Measurements from ENCODE around the gene HEXA. TPM values are rescaled to one million over a fixed set of nuclear protein-coding genes. Genes with fewer than 3 reads are reported as not detected.

HEXA gene
- total and polyA plus RNA-seq, 2 donors (not counting 1 experiment from before 2014, with no cell fraction given): 80.3 to 183 TPM

DNA sequence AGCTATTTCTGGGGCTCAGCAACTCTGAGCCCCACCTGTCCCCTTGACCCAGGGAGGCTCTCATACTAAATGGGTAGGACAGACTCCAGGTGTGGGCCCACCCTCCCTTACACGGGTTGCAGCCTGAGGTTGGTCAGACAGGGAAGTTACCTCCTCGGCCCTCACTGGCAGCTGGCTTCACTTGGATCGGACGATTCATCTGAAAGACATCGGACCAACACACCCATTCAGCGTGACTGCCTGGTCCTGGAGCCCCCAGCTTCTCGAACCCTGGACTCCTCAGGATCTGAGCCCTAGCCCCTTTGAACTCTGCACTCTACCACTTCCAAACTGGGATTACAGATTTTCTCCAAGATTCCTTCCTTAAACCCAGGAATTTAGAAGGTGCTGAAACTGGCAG, 71.2 kb downstream of the HEXA start:
- H3K27me3 ChIP-seq (ENCODE audit: control insufficient read depth, insufficient read depth, low read length): no peaks in the 10 kb centered on the region
- H3K27ac ChIP-seq (ENCODE audit: insufficient read depth, low read length): no peak overlapping the region
- no peak for TF ChIP-seq EZH2 (IDR thresholded peaks at IDR 0.05; ENCODE audit: low read length, missing control alignments)
- TF ChIP-seq, protein P1, sequence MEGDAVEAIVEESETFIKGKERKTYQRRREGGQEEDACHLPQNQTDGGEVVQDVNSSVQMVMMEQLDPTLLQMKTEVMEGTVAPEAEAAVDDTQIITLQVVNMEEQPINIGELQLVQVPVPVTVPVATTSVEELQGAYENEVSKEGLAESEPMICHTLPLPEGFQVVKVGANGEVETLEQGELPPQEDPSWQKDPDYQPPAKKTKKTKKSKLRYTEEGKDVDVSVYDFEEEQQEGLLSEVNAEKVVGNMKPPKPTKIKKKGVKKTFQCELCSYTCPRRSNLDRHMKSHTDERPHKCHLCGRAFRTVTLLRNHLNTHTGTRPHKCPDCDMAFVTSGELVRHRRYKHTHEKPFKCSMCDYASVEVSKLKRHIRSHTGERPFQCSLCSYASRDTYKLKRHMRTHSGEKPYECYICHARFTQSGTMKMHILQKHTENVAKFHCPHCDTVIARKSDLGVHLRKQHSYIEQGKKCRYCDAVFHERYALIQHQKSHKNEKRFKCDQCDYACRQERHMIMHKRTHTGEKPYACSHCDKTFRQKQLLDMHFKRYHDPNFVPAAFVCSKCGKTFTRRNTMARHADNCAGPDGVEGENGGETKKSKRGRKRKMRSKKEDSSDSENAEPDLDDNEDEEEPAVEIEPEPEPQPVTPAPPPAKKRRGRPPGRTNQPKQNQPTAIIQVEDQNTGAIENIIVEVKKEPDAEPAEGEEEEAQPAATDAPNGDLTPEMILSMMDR (conservative IDR thresholded peaks at IDR 0.05 in 1 of 2, IDR thresholded peaks at IDR 0.05 in 1 of 2; ENCODE audit: low read depth in 1 of 2, low read length in 2 of 2): no peak
- no peaks in the 10 kb centered on the region for H3K9me3 ChIP-seq (ENCODE audit: control insufficient read depth, insufficient read depth, low read depth, low read length)
- no peaks in the 10 kb centered on the region for H3K79me2 ChIP-seq (ENCODE audit: control insufficient read depth, insufficient read depth, low read length)
- H3K4me2 ChIP-seq (ENCODE audit: extremely low read depth, insufficient read depth, low read length): no peak overlapping the region
- DNase-seq (ENCODE audit: low read depth in 2 of 2): no peak
- no peak overlapping the region for H3K4me3 ChIP-seq (replicated peaks in 1 of 4; ENCODE audit: control extremely low read depth in 1 of 4, insufficient read depth in 1 of 4, low read depth in 3 of 4, low read length in 4 of 4)
- H3K9ac ChIP-seq (ENCODE audit: insufficient read depth, low read length): no peak overlapping the region
- no peaks in the 10 kb centered on the region for H4K20me1 ChIP-seq (ENCODE audit: control insufficient read depth, extremely low read depth, insufficient read depth, low read length)
- no peaks in the 10 kb centered on the region for H3K36me3 ChIP-seq (ENCODE audit: control insufficient read depth, insufficient read depth, low read length)
- no peak overlapping the region for H2AFZ ChIP-seq (ENCODE audit: low read length)
- H3K4me1 ChIP-seq (ENCODE audit: control insufficient read depth, extremely low read depth, insufficient read depth, low read length): peaks cover 3% of the 10 kb centered on the region

DNA sequence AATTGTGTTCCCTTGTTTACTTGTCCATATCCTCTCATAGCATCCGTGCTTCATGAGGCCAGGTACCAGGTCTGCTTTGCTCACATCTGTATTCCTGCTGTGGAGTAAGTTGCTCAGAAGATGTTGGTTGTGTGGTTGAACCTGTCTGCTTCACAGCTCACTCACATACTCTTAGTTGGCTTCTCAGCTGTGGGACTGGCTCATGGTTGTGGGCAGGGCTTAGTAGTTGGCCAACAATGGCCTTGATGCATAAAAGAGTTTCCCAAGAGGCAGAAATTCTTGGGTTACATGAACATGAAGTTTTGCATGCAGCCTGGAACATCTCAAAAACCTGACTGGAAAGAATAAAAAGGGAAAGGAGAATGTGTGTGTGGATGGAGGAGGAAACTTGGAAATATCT, 72.9 kb downstream of the HEXA start:
- DNase-seq (ENCODE audit: low read depth in 2 of 2): no peak
- TF ChIP-seq, protein P1 (conservative IDR thresholded peaks at IDR 0.05 in 1 of 2, IDR thresholded peaks at IDR 0.05 in 1 of 2; ENCODE audit: low read depth in 1 of 2, low read length in 2 of 2): no peak
- no peak for TF ChIP-seq EZH2 (IDR thresholded peaks at IDR 0.05; ENCODE audit: low read length, missing control alignments)
- Histone ChIP-seq H4K20me1 (ENCODE audit: control insufficient read depth, extremely low read depth, insufficient read depth, low read length) (no peaks in the 10 kb centered on the region), H3K4me2 (ENCODE audit: extremely low read depth, insufficient read depth, low read length) (no peak overlapping the region), H3K4me1 (ENCODE audit: control insufficient read depth, extremely low read depth, insufficient read depth, low read length) (peaks cover 3% of the 10 kb centered on the region), H3K36me3 (ENCODE audit: control insufficient read depth, insufficient read depth, low read length) (no peaks in the 10 kb centered on the region), H3K9ac (ENCODE audit: insufficient read depth, low read length) (no peak overlapping the region), H3K79me2 (ENCODE audit: control insufficient read depth, insufficient read depth, low read length) (no peaks in the 10 kb centered on the region), H3K4me3 (replicated peaks in 1 of 4; ENCODE audit: control extremely low read depth in 1 of 4, insufficient read depth in 1 of 4, low read depth in 3 of 4, low read length in 4 of 4) (no peak overlapping the region), H3K27ac (ENCODE audit: insufficient read depth, low read length) (no peak overlapping the region), H2AFZ (ENCODE audit: low read length) (no peak overlapping the region), H3K9me3 (ENCODE audit: control insufficient read depth, insufficient read depth, low read depth, low read length) (no peaks in the 10 kb centered on the region), H3K27me3 (ENCODE audit: control insufficient read depth, insufficient read depth, low read length) (no peaks in the 10 kb centered on the region)

Other genes with a start within 250 kb of the HEXA start
- gene GRAMD2A, start 178.2 kb downstream of the HEXA start, total RNA-seq: 0.77 and 0.83 TPM in 2 replicates
- gene GRAMD2A, start 178.2 kb downstream of the HEXA start, polyA plus RNA-seq: 0.09 and 0.15 TPM in 2 replicates
- gene PKM, start 144.8 kb downstream of the HEXA start, total RNA-seq: 926 and 1,892 TPM in 2 replicates
- 2,521 and 3,546 TPM in 2 replicates for gene PKM, start 144.8 kb downstream of the HEXA start, polyA plus RNA-seq
- 23.4 and 27.4 TPM in 2 replicates for gene PARP6, start 103.5 kb downstream of the HEXA start, total RNA-seq
- gene PARP6, start 103.5 kb downstream of the HEXA start, polyA plus RNA-seq: 31.9 and 37.7 TPM in 2 replicates
- gene CELF6, start 55.9 kb downstream of the HEXA start, total RNA-seq: 0.17 and 0.26 TPM in 2 replicates
- gene CELF6, start 55.9 kb downstream of the HEXA start, polyA plus RNA-seq: 0.08 TPM in 1 of 2 replicates, not detected in the other
- not detected in 2 replicates for gene TMEM202, start 22.3 kb upstream of the HEXA start, total RNA-seq
- gene TMEM202, start 22.3 kb upstream of the HEXA start, polyA plus RNA-seq: not detected in 2 replicates
- 15.7 and 27.9 TPM in 2 replicates for gene ARIH1, start 98.3 kb upstream of the HEXA start, total RNA-seq
- 52.4 and 62.3 TPM in 2 replicates for gene ARIH1, start 98.3 kb upstream of the HEXA start, polyA plus RNA-seq